Stimulated activated CD4-positive, alpha-beta T cell treated with anti-CD3 and anti-CD28 coated beads, Interleukin-2, amount 100 ng/mL, for 48 hours (primary cell): Measurements from ENCODE around the gene UGT2B28.
"Not testable (repeated sequence)": the region's sequence is repeated elsewhere in the genome, so short reads cannot be mapped to it uniquely, and the experiment has no call there.

Experiments used
- DNase-seq, 2 donors: peaks; one replicate each; pipeline ENCODE4 v3.0.0-alpha.2; 2020

UGT2B28 gene

GRCh38 chr4:69343558-69344420 is 63.5 kb downstream of the UGT2B28 start:
- not testable (repeated sequence) for DNase-seq
